Ascending aorta (tissue), 2 donors: ENCODE measurements around the gene TPM1. TPM values are rescaled to one million over a fixed set of nuclear protein-coding genes. Genes with fewer than 3 reads are reported as not detected.

ENCODE experiments used
- DNase-seq, 2 donors: peaks; one replicate each; pipeline ENCODE4 v3.0.0-alpha.2; 2019; ENCODE audit warnings: low spot score in 2 of 2
- H3K27ac ChIP-seq, 2 donors: fragments of 200-600 bp; sonication (generic); one replicate each; pipeline ENCODE4 v1.5.1; 2016 to 2017; ENCODE audit warnings: mild to moderate bottlenecking in 1 of 2
- H3K27me3 ChIP-seq: fragments of 200-600 bp; sonication (generic); one replicate; pipeline ENCODE4 v1.5.1; 2017
- H3K36me3 ChIP-seq, 2 donors: fragments of 200-600 bp; sonication (generic); one replicate each; pipeline ENCODE4 v1.5.1; 2016
- H3K4me1 ChIP-seq, 2 donors: fragments of 200-600 bp; sonication (generic); one replicate each; pipeline ENCODE4 v1.5.1; 2016 to 2017; ENCODE audit warnings: mild to moderate bottlenecking in 1 of 2
- H3K4me3 ChIP-seq, 2 donors: fragments of 200-600 bp; sonication (generic); one replicate each; pipeline ENCODE4 v1.5.1; 2016 to 2017; ENCODE audit warnings: mild to moderate bottlenecking in 1 of 2
- H3K9me3 ChIP-seq, 2 donors: fragments of 200-600 bp; sonication (generic); one replicate each; pipeline ENCODE4 v1.5.1; 2016
- intact Hi-C: fragments of 100-400 bp; cut with DNase I; formaldehyde crosslinking; loops from one replicate; pipeline ENCODE4 v1.15.1; 2023
- total RNA-seq: library from RNA; depleted of rRNA; stranded (reverse); fragments of >200 nt; gene quantifications from one replicate; pipeline ENCODE4 v1.1.0, GENCODE V29; 2016
- TF ChIP-seq, protein P1 (sequence below), 3 experiments: fragments of 200-600 bp in 2 of 3; fragments of 450-650 bp in 1 of 3; sonication (generic) in 2 of 3; IDR thresholded peaks; one replicate each; pipeline ENCODE4 v1.5.1; 2016 to 2019; ENCODE audit warnings: antibody characterized with exemption in 3 of 3, mild to moderate bottlenecking in 1 of 3, moderate library complexity in 1 of 3

Gene TPM1
- total RNA-seq, 1 donor from 2014 or later, result 813 TPM

DNA sequence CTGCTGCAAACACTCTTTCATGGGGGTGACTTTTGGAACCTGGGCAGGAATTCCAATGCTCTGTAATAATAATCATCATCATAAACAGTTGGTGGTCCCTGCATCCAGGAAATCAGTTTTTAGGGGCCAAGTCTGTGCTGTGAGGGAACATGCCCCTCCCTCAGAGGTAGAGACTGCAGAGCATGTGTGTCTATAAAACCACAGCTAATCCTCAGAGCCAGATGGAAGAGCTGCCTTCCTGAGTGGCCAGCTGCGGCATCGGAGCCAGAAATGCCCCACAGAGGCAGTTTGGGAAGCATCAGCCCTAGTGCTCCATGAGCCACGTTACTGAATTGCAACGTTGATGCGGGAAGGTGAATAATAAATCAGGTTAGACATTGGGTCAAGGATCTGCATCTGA lies 12.9 kb upstream of the TPM1 start:
- Histone ChIP-seq H3K36me3 (no peaks in the 10 kb centered on the region), H3K27me3 (no peaks in the 10 kb centered on the region), H3K4me1 (no peaks in the 10 kb centered on the region), H3K4me3 (no peak overlapping the region), H3K27ac (no peak overlapping the region), H3K9me3 (no peaks in the 10 kb centered on the region)
- DNase-seq, result no peak
- TF ChIP-seq, protein P1, sequence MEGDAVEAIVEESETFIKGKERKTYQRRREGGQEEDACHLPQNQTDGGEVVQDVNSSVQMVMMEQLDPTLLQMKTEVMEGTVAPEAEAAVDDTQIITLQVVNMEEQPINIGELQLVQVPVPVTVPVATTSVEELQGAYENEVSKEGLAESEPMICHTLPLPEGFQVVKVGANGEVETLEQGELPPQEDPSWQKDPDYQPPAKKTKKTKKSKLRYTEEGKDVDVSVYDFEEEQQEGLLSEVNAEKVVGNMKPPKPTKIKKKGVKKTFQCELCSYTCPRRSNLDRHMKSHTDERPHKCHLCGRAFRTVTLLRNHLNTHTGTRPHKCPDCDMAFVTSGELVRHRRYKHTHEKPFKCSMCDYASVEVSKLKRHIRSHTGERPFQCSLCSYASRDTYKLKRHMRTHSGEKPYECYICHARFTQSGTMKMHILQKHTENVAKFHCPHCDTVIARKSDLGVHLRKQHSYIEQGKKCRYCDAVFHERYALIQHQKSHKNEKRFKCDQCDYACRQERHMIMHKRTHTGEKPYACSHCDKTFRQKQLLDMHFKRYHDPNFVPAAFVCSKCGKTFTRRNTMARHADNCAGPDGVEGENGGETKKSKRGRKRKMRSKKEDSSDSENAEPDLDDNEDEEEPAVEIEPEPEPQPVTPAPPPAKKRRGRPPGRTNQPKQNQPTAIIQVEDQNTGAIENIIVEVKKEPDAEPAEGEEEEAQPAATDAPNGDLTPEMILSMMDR (IDR thresholded peaks at IDR 0.05), result no peak
- intact Hi-C loops, result no loop called here

- no peak overlapping the region for H3K27ac ChIP-seq
- H3K9me3 ChIP-seq, result no peaks in the 10 kb centered on the region
- no peaks in the 10 kb centered on the region for H3K4me1 ChIP-seq
- TF ChIP-seq, protein P1 (IDR thresholded peaks at IDR 0.05), result no peak
- no peak overlapping the region for H3K4me3 ChIP-seq
- no peaks in the 10 kb centered on the region for H3K36me3 ChIP-seq
- intact Hi-C loops, result no loop called here
- DNase-seq, result no peak
- no peaks in the 10 kb centered on the region for H3K27me3 ChIP-seq
Measured at GRCh38 chr15:63030101-63030551, 12.4 kb upstream of the TPM1 start.

DNA sequence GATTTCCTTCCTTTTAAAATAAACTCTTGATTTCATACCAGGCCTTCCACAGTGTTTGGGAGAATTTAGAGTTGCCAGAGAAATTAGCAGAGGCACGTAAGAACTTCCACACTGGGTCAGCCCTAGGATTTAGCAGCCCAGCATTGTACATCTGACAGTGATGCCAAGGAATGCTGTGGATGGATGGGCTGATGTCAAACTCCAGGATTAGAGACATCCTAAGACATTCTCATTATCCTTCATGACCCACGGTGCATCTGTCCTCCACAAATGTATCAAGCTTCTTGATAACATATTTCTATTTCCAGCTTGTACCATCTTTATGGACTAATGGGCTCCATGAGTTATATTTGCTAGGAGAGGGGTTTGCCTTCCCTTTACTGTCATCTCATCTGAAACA lies 8.0 kb upstream of the TPM1 start:
- peaks cover 0 to 2% of the 10 kb centered on the region in 2 donors for H3K4me1 ChIP-seq
- H3K36me3 ChIP-seq, result no peaks in the 10 kb centered on the region
- no peaks in the 10 kb centered on the region for H3K9me3 ChIP-seq
- peak overlapping the region in 1 of 2 donors; percentile 26 for H3K27ac ChIP-seq
- H3K4me3 ChIP-seq, result no peak overlapping the region
- intact Hi-C loops, result no loop called here
- H3K27me3 ChIP-seq, result no peaks in the 10 kb centered on the region
- TF ChIP-seq, protein P1 (IDR thresholded peaks at IDR 0.05), result no peak
- DNase-seq, result no peak

DNA sequence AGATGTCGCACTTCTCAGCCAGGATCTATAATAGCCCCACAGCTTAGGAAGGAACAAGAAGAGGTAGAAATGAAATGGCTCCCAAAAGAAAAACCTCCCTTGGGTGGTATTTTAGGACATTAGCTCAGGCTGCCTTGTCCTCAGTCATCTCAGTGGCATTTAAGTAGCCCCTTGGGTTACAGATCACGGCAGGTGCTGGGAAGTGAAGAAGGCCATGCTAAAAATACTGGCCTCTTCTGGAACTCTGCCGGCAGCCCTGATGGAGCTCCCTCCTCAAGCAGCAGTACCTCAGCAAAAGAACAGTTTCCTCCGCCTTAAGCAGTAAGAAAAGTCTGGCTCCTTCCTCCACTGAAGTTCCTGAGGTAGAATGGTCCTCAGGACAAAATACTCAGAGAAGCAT lies 7.3 kb upstream of the TPM1 start:
- no peak overlapping the region for H3K4me3 ChIP-seq
- intact Hi-C loops, result no loop called here
- peaks cover 0 to 2% of the 10 kb centered on the region in 2 donors for H3K4me1 ChIP-seq
- no peaks in the 10 kb centered on the region for H3K9me3 ChIP-seq
- H3K27ac ChIP-seq, result peak overlapping the region; percentile 26 to 45
- H3K36me3 ChIP-seq, result no peaks in the 10 kb centered on the region
- no peak for DNase-seq
- TF ChIP-seq, protein P1 (IDR thresholded peaks at IDR 0.05), result no peak
- no peaks in the 10 kb centered on the region for H3K27me3 ChIP-seq

- H3K36me3 ChIP-seq, result no peaks in the 10 kb centered on the region
- intact Hi-C loops, result no loop called here
- no peak overlapping the region for H3K27ac ChIP-seq
- H3K4me1 ChIP-seq, result peaks cover 0 to 9% of the 10 kb centered on the region in 2 donors
- no peaks in the 10 kb centered on the region for H3K27me3 ChIP-seq
- H3K9me3 ChIP-seq, result no peaks in the 10 kb centered on the region
- no peak overlapping the region for H3K4me3 ChIP-seq
- no peak for DNase-seq
- TF ChIP-seq, protein P1 (IDR thresholded peaks at IDR 0.05), result no peak
Measured at GRCh38 chr15:63035977-63036376, 6.6 kb upstream of the TPM1 start.
